ENCODE results near the gene OR2J1. TPM values are rescaled to one million over a fixed set of nuclear protein-coding genes. Genes with fewer than 3 reads are reported as not detected.
"Not testable (repeated sequence)": the region's sequence is repeated elsewhere in the genome, so short reads cannot be mapped to it uniquely, and the experiment has no call there.

The OR2J1 gene
- total RNA-seq, 2 experiments from 2014 or later, result not detected

- intact Hi-C loops (cut with micrococcal nuclease; ENCODE audit: unreplicated experiment), result no loop called here
- Histone ChIP-seq H3K9me2 (ENCODE audit: insufficient read depth, low read length) (no peaks in the 10 kb centered on the region), H3K27ac (ENCODE audit: low read depth, low read length, poor library complexity, severe bottlenecking) (no peak overlapping the region), H3K36me3 (ENCODE audit: insufficient read depth, low read length) (no peaks in the 10 kb centered on the region), H3K4me3 (ENCODE audit: low read depth, low read length, poor library complexity, severe bottlenecking) (no peak overlapping the region), H2AFZ (ENCODE audit: low read length) (no peak overlapping the region), H3K79me2 (ENCODE audit: insufficient read depth, low read depth, low read length) (no peaks in the 10 kb centered on the region), H4K20me1 (ENCODE audit: insufficient read depth, low read length) (no peaks in the 10 kb centered on the region), H3K9me3 (ENCODE audit: low read length) (peaks cover 6% of the 10 kb centered on the region; the same call in 1 of the 2 replicates), H3K4me2 (ENCODE audit: low read length) (no peak overlapping the region), H3K4me1 (ENCODE audit: insufficient read depth, low read length, poor library complexity, severe bottlenecking) (no peaks in the 10 kb centered on the region)
- CTCF ChIA-PET (ENCODE audit: unreplicated experiment), result no interaction called here
- TF ChIP-seq EZH2phosphoT487 (IDR thresholded peaks at IDR 0.05; ENCODE audit: borderline replicate concordance, low read depth, low read length) (no peak), CTCF (conservative IDR thresholded peaks at IDR 0.05; ENCODE audit: low read length) (no peak)
- no TSS peak for BruUV-seq (replicated peaks)
- POLR2A ChIA-PET, result interaction anchor here (0.6 kb wide), 1 partner anchor 24 kb away, joined by 3 read pairs; no protein-coding TSS in a partner anchor
- DNase-seq (ENCODE audit: low spot score), result no peak
Measured at GRCh38 chr6:29146179-29146578, 46.9 kb downstream of the OR2J1 start.

DNA sequence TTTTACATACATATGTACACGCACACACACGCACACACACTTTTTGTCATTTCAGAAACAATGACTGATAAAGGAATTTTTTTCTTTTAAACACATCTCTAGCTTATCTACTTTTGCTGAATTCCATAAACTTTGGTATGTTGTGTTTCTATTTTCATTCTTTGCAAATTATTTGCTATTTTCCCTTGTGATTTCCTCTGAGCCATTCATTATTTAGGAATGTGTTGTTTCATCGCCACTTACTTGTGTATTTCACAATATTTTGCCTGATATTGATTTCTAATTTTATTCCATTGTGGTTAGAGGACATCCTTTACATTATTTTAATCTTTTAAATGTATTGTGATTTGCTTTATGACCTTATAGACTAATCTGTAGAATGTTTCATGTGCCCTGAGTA lies 47.8 kb downstream of the OR2J1 start:
- H3K9me2 ChIP-seq (ENCODE audit: insufficient read depth, low read length), result no peaks in the 10 kb centered on the region
- BruUV-seq (replicated peaks), result no TSS peak
- H3K27ac ChIP-seq (ENCODE audit: low read depth, low read length, poor library complexity, severe bottlenecking), result no peak overlapping the region
- no peaks in the 10 kb centered on the region for H4K20me1 ChIP-seq (ENCODE audit: insufficient read depth, low read length)
- H3K36me3 ChIP-seq (ENCODE audit: insufficient read depth, low read length), result no peaks in the 10 kb centered on the region
- no peaks in the 10 kb centered on the region for H3K4me1 ChIP-seq (ENCODE audit: insufficient read depth, low read length, poor library complexity, severe bottlenecking)
- DNase-seq (ENCODE audit: low spot score), result no peak
- H3K9me3 ChIP-seq (ENCODE audit: low read length), result peaks cover 6% of the 10 kb centered on the region; the same call in 1 of the 2 replicates
- intact Hi-C loops (cut with micrococcal nuclease; ENCODE audit: unreplicated experiment), result no loop called here
- no peaks in the 10 kb centered on the region for H3K79me2 ChIP-seq (ENCODE audit: insufficient read depth, low read depth, low read length)
- no peak overlapping the region for H3K4me2 ChIP-seq (ENCODE audit: low read length)
- H2AFZ ChIP-seq (ENCODE audit: low read length), result no peak overlapping the region
- CTCF ChIA-PET (ENCODE audit: unreplicated experiment), result no interaction called here
- TF ChIP-seq EZH2phosphoT487 (IDR thresholded peaks at IDR 0.05; ENCODE audit: borderline replicate concordance, low read depth, low read length) (no peak), CTCF (conservative IDR thresholded peaks at IDR 0.05; ENCODE audit: low read length) (no peak)
- POLR2A ChIA-PET, result no interaction called here
- H3K4me3 ChIP-seq (ENCODE audit: low read depth, low read length, poor library complexity, severe bottlenecking), result no peak overlapping the region

DNA sequence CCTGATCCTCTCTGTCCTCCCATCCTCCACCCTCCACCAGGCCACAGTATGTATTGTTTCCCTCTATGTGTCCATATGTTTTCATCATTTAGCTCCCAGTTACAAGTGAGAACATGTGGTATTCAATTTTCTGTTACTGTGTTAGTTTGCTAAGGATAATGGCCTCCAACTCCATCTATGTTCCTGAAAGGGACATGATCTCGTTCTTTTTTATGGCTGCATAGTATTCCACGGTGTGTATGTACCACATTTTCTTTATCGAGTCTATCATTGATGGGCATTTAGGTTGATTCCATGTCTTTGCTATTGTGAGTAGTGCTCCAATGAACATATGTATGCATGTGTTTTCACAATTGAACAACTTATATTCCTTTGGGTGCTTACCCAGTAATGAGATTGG lies 50.2 kb downstream of the OR2J1 start:
- H3K79me2 ChIP-seq (ENCODE audit: insufficient read depth, low read depth, low read length); POLR2A ChIA-PET; H3K36me3 ChIP-seq (ENCODE audit: insufficient read depth, low read length); H3K4me1 ChIP-seq (ENCODE audit: insufficient read depth, low read length, poor library complexity, severe bottlenecking); H2AFZ ChIP-seq (ENCODE audit: low read length); BruUV-seq (replicated peaks); intact Hi-C loops (cut with micrococcal nuclease; ENCODE audit: unreplicated experiment); H3K4me3 ChIP-seq (ENCODE audit: low read depth, low read length, poor library complexity, severe bottlenecking); CTCF ChIA-PET (ENCODE audit: unreplicated experiment); H3K9me2 ChIP-seq (ENCODE audit: insufficient read depth, low read length); H3K27ac ChIP-seq (ENCODE audit: low read depth, low read length, poor library complexity, severe bottlenecking); H3K4me2 ChIP-seq (ENCODE audit: low read length); DNase-seq (ENCODE audit: low spot score); H3K9me3 ChIP-seq (ENCODE audit: low read length); H4K20me1 ChIP-seq (ENCODE audit: insufficient read depth, low read length): not testable (repeated sequence)

Other genes with a start within 250 kb of the OR2J1 start
- gene TRIM27, start 175.5 kb upstream of the OR2J1 start, total RNA-seq (2014; rRNA removed; shearing (Covaris generic)), result 126 and 130 TPM in 2 replicates
- gene TRIM27, start 175.5 kb upstream of the OR2J1 start, total RNA-seq (2022), result 112 and 116 TPM in 2 replicates
- gene ZNF311, start 94.2 kb upstream of the OR2J1 start, total RNA-seq (2014; rRNA removed; shearing (Covaris generic)), result not detected in 2 replicates
- not detected in 2 replicates for gene ZNF311, start 94.2 kb upstream of the OR2J1 start, total RNA-seq (2022)
- not detected in 2 replicates for gene OR2W1, start 54.3 kb upstream of the OR2J1 start, total RNA-seq (2014; rRNA removed; shearing (Covaris generic))
- not detected in 2 replicates for gene OR2W1, start 54.3 kb upstream of the OR2J1 start, total RNA-seq (2022)
- not detected in 2 replicates for gene OR2B3, start 12.2 kb upstream of the OR2J1 start, total RNA-seq (2014; rRNA removed; shearing (Covaris generic))
- not detected in 2 replicates for gene OR2B3, start 12.2 kb upstream of the OR2J1 start, total RNA-seq (2022)
- 0.10 TPM in 1 of 2 replicates, not detected in the other for gene OR2J3, start 8.6 kb downstream of the OR2J1 start, total RNA-seq (2014; rRNA removed; shearing (Covaris generic))
- not detected in 2 replicates for gene OR2J3, start 8.6 kb downstream of the OR2J1 start, total RNA-seq (2022)
- gene OR2J2, start 71.4 kb downstream of the OR2J1 start, total RNA-seq (2014; rRNA removed; shearing (Covaris generic)), result not detected in 2 replicates
- not detected in 2 replicates for gene OR2J2, start 71.4 kb downstream of the OR2J1 start, total RNA-seq (2022)
- gene OR14J1, start 202.2 kb downstream of the OR2J1 start, total RNA-seq (2014; rRNA removed; shearing (Covaris generic)), result not detected in 2 replicates
- gene OR14J1, start 202.2 kb downstream of the OR2J1 start, total RNA-seq (2022), result not detected in 2 replicates